SK-N-MC (cell line): ENCODE data around the gene SPATA46.

Experiments
- EZH2 ChIP-seq: fragments of 200-600 bp; sonication (generic); IDR thresholded peaks from one replicate; pipeline ENCODE4 v1.6.1; 2017; ENCODE audit warnings: antibody characterized with exemption
- POLR2AphosphoS5 ChIP-seq: IDR thresholded peaks from 2 replicates; pipeline ENCODE4 v1.6.1; 2012; ENCODE audit warnings: mild to moderate bottlenecking, low read depth, low read length, borderline replicate concordance

DNA sequence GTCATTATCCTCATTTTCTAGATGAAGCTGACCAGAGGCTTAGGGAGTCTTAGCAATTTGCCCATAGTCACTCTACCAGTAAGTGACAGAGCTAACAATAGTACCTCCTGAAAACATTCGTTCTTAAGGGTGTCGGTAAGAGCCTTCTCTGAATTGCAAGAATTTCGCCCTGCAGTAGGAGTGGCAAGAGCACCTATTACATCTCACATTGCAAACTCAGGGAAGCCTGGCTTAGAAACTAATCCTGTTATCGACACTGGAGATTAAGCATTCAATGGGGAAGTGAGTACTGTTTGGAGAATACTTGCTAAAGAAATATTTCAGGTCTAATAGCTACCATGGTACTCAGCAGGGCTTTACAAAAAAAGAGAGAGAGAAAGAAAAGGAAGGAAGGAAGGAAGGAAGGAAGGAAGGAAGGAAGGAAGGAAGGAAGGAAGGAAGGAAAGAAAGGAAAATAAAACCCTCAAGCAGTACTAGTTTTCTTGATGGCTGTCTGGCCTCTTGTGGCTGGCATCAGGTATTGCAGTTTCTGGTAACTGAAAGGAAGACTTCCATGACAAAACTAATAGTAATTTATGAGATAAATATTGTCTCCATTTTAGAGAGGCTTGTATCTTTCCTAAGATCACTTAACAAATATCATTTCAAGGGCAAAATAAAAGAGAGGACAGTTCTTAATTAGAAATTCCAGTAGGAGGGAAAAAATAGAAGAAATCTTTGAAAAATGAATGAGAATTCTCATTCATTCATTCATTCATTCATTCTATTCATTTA, 15.3 kb upstream of the SPATA46 start:
- no peak for TF ChIP-seq EZH2
- TF ChIP-seq POLR2AphosphoS5: peak; percentile 70
